ENCODE data around the gene SIGLEC15.

Gene SIGLEC15

DNA sequence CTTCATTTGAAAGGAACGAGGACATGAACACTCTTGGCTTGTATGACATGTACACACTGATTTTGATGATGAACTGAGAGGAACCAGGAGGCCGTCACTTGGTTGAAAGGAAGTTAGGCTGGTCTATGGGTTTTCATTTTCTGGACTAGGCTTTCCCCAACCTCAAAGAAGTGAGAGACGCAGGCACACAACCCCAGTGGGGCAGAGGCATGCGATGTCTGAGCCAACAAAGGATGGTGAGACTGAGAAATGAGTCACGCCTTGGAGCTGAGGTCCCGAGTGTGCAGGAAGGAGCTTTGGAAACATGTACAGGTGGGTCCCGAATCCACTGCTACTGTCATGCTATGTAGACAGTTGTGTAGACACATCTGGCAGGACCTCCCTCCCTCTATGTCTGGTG lies 24.1 kb downstream of the SIGLEC15 start:
- H3K9ac ChIP-seq (ENCODE audit: low read length): no peak overlapping the region
- H3K4me3 ChIP-seq (ENCODE audit: low read length): no peak overlapping the region
- no peak overlapping the region for H3K27ac ChIP-seq (ENCODE audit: low read length)
- H3K4me1 ChIP-seq (ENCODE audit: low read length): no peaks in the 10 kb centered on the region
- no peaks in the 10 kb centered on the region for H3K79me2 ChIP-seq (ENCODE audit: low read length)
- H3K27me3 ChIP-seq (replicated peaks; ENCODE audit: insufficient read depth, low read length): no peaks in the 10 kb centered on the region
- H3K9me3 ChIP-seq (replicated peaks; ENCODE audit: insufficient read depth, low read length): no peaks in the 10 kb centered on the region
- H2AFZ ChIP-seq (ENCODE audit: low read length): no peak overlapping the region
- no peak overlapping the region for H3K4me2 ChIP-seq (ENCODE audit: low read depth, low read length)
- H3F3A ChIP-seq (ENCODE audit: insufficient read depth, low read length): no peaks in the 10 kb centered on the region
- H4K20me1 ChIP-seq (ENCODE audit: insufficient read depth, low read length): no peaks in the 10 kb centered on the region
- no peak for DNase-seq
- H3K36me3 ChIP-seq (replicated peaks; ENCODE audit: insufficient read depth, low read length): no peaks in the 10 kb centered on the region
- no peaks in the 10 kb centered on the region for H3K9me2 ChIP-seq (replicated peaks; ENCODE audit: insufficient read depth, low read length)
- TF ChIP-seq EZH2 (optimal IDR thresholded peaks at IDR 0.05; ENCODE audit: low read depth, low read length) (no peak), EZH2phosphoT487 (IDR thresholded peaks at IDR 0.05; ENCODE audit: low read length) (no peak)
- TF ChIP-seq, protein P1, sequence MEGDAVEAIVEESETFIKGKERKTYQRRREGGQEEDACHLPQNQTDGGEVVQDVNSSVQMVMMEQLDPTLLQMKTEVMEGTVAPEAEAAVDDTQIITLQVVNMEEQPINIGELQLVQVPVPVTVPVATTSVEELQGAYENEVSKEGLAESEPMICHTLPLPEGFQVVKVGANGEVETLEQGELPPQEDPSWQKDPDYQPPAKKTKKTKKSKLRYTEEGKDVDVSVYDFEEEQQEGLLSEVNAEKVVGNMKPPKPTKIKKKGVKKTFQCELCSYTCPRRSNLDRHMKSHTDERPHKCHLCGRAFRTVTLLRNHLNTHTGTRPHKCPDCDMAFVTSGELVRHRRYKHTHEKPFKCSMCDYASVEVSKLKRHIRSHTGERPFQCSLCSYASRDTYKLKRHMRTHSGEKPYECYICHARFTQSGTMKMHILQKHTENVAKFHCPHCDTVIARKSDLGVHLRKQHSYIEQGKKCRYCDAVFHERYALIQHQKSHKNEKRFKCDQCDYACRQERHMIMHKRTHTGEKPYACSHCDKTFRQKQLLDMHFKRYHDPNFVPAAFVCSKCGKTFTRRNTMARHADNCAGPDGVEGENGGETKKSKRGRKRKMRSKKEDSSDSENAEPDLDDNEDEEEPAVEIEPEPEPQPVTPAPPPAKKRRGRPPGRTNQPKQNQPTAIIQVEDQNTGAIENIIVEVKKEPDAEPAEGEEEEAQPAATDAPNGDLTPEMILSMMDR (IDR thresholded peaks at IDR 0.05; ENCODE audit: low read length): no peak

DNA sequence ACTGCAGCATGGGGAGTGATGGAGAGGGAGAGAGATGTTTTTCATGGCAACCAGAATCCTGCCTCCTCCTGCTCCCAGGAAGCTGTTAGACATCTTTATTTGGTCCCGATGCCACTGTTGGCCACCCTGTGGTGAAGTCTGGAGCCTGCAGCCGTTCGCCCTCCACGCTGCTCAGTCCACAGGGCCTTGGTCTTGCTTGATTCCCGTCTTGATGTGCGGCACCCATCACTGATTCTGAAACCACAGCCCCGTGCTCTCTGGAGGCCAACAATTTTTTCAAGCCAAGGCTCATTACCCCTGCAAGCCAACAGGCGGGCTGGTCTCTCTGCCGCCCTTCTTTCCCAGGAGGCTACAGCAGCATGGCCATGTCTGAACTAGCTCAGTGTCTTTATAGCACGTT lies 24.5 kb downstream of the SIGLEC15 start:
- H3K36me3 ChIP-seq (replicated peaks; ENCODE audit: insufficient read depth, low read length): no peaks in the 10 kb centered on the region
- H4K20me1 ChIP-seq (ENCODE audit: insufficient read depth, low read length): no peaks in the 10 kb centered on the region
- H3K9me2 ChIP-seq (replicated peaks; ENCODE audit: insufficient read depth, low read length): no peaks in the 10 kb centered on the region
- no peaks in the 10 kb centered on the region for H3F3A ChIP-seq (ENCODE audit: insufficient read depth, low read length)
- no peaks in the 10 kb centered on the region for H3K9me3 ChIP-seq (replicated peaks; ENCODE audit: insufficient read depth, low read length)
- no peak overlapping the region for H2AFZ ChIP-seq (ENCODE audit: low read length)
- H3K27ac ChIP-seq (ENCODE audit: low read length): no peak overlapping the region
- H3K27me3 ChIP-seq (replicated peaks; ENCODE audit: insufficient read depth, low read length): no peaks in the 10 kb centered on the region
- H3K9ac ChIP-seq (ENCODE audit: low read length): no peak overlapping the region
- DNase-seq: no peak
- no peak overlapping the region for H3K4me3 ChIP-seq (ENCODE audit: low read length)
- no peaks in the 10 kb centered on the region for H3K79me2 ChIP-seq (ENCODE audit: low read length)
- TF ChIP-seq, protein P1 (IDR thresholded peaks at IDR 0.05; ENCODE audit: low read length): 0 out of 2 replicates have a peak, but pooled peaks have one; percentile 3
- no peak for TF ChIP-seq EZH2phosphoT487 (IDR thresholded peaks at IDR 0.05; ENCODE audit: low read length)
- no peaks in the 10 kb centered on the region for H3K4me1 ChIP-seq (ENCODE audit: low read length)
- no peak overlapping the region for H3K4me2 ChIP-seq (ENCODE audit: low read depth, low read length)

DNA sequence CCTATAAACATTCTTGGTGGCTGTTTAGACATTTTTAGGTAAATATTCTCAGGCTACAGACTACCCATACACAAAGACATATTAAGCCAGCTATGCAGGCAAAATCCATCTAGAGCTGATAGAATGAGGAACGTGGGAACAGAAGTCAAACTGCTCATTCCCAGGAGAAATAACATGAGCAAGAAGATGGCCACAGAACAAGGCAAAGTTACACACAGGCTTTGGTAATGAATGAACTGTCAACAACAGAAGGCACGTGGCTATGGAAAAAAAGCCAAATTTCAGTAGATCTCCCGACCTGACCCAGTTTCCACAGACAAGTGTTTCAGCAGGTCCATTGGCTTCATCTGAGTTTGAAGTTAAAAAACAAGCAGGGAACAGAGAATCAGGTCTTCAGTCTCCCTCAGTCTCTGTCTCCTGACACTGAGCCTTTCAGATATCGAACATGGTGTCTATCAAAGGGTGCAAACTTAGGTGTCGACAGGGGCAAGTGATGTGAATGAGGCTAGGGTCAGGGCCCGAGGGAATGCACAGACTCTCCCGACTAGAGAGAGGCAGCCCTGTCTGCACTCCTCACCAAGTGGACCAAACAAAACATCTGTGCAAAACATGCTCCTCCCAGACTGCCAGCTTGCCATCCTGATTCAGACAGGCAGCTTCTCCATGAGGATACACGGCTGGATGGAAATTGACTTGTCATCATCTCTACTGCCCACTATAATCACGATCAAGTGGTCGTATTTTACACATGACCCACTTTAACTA lies 25.9 kb downstream of the SIGLEC15 start:
- Histone ChIP-seq H3K4me2 (ENCODE audit: low read depth, low read length) (no peak overlapping the region), H3K79me2 (ENCODE audit: low read length) (no peaks in the 10 kb centered on the region), H3K27ac (ENCODE audit: low read length) (no peak overlapping the region), H3K4me3 (ENCODE audit: low read length) (no peak overlapping the region), H3K9ac (ENCODE audit: low read length) (no peak overlapping the region), H3F3A (ENCODE audit: insufficient read depth, low read length) (no peaks in the 10 kb centered on the region), H3K9me3 (replicated peaks; ENCODE audit: insufficient read depth, low read length) (no peaks in the 10 kb centered on the region), H3K4me1 (ENCODE audit: low read length) (no peaks in the 10 kb centered on the region), H3K9me2 (replicated peaks; ENCODE audit: insufficient read depth, low read length) (no peaks in the 10 kb centered on the region), H3K36me3 (replicated peaks; ENCODE audit: insufficient read depth, low read length) (no peaks in the 10 kb centered on the region), H4K20me1 (ENCODE audit: insufficient read depth, low read length) (no peaks in the 10 kb centered on the region), H2AFZ (ENCODE audit: low read length) (no peak overlapping the region), H3K27me3 (replicated peaks; ENCODE audit: insufficient read depth, low read length) (no peaks in the 10 kb centered on the region)
- DNase-seq: no peak
- no peak for TF ChIP-seq EZH2phosphoT487 (IDR thresholded peaks at IDR 0.05; ENCODE audit: low read length)
- TF ChIP-seq, protein P1 (IDR thresholded peaks at IDR 0.05; ENCODE audit: low read length): no peak
- TF ChIP-seq EZH2 (optimal IDR thresholded peaks at IDR 0.05; ENCODE audit: low read depth, low read length): no peak
